BJ (cell line): Measurements from ENCODE around the gene RSPH1. TPM values are rescaled to one million over a fixed set of nuclear protein-coding genes. Genes with fewer than 3 reads are reported as not detected.

Experiments
- CTCF ChIA-PET: fragments of 350-600 bp; formaldehyde crosslinking; extraction: SDS; loops from one replicate; lab custom pipeline; 2021; ENCODE audit warnings: antibody characterized with exemption, inconsistent platforms; lab: Yijun Ruan, JAX
- POLR2A ChIA-PET: fragments of 300-600 bp; sonication (Branson Sonifier 250); formaldehyde crosslinking; extraction: SDS; loops from one replicate; lab custom pipeline; 2021; ENCODE audit warnings: antibody characterized with exemption; lab: Charles Lee
- DNase-seq: peaks from one replicate; pipeline ENCODE4 v3.0.0-alpha.2; 2011; ENCODE audit warnings: low read depth
- H3K27me3 ChIP-seq: 2 replicates; pipeline ENCODE4 v1.6.0; 2011; ENCODE audit warnings: low read length; ENCODE audit not compliant: control insufficient read depth, insufficient read depth
- H3K36me3 ChIP-seq: 2 replicates; pipeline ENCODE4 v1.5.1; 2011; ENCODE audit warnings: low read length; ENCODE audit not compliant: control insufficient read depth, insufficient read depth
- H3K4me3 ChIP-seq: 2 replicates; pipeline ENCODE4 v1.5.1; 2011; ENCODE audit warnings: low read depth, mild to moderate bottlenecking, control low read depth, low read length
- polyA plus RNA-seq: library from polyadenylated mRNA; depleted of rRNA; stranded (reverse); fragments of >200 nt; gene quantifications from 2 replicates; pipeline ENCODE4 v1.2.3, GENCODE V29; 2011
- TF ChIP-seq, protein P1 (sequence below): IDR thresholded peaks from 2 replicates; pipeline ENCODE4 v1.5.1; 2011; ENCODE audit warnings: low read depth, mild to moderate bottlenecking, control low read depth, inconsistent platforms, low read length, moderate library complexity; ENCODE audit not compliant: insufficient read depth

Gene RSPH1
- polyA plus RNA-seq, 1 experiment = 0.11 TPM

GRCh38 chr21:42520628-42521253, 24.7 kb upstream of the RSPH1 start:
- H3K4me3 ChIP-seq = no peak overlapping the region
- TF ChIP-seq, protein P1, sequence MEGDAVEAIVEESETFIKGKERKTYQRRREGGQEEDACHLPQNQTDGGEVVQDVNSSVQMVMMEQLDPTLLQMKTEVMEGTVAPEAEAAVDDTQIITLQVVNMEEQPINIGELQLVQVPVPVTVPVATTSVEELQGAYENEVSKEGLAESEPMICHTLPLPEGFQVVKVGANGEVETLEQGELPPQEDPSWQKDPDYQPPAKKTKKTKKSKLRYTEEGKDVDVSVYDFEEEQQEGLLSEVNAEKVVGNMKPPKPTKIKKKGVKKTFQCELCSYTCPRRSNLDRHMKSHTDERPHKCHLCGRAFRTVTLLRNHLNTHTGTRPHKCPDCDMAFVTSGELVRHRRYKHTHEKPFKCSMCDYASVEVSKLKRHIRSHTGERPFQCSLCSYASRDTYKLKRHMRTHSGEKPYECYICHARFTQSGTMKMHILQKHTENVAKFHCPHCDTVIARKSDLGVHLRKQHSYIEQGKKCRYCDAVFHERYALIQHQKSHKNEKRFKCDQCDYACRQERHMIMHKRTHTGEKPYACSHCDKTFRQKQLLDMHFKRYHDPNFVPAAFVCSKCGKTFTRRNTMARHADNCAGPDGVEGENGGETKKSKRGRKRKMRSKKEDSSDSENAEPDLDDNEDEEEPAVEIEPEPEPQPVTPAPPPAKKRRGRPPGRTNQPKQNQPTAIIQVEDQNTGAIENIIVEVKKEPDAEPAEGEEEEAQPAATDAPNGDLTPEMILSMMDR = 0 out of 2 replicates have a peak, but pooled peaks have one; percentile 20
- CTCF ChIA-PET = interaction anchor here (0.7 to 1.3 kb wide), 2 partner anchors 358 to 509 kb away, joined by 3 to 4 read pairs; no protein-coding TSS in a partner anchor
- DNase-seq = no peak
- H3K36me3 ChIP-seq = no peaks in the 10 kb centered on the region
- 0 out of 2 replicates have a peak, but pooled peaks cover 1% of the 10 kb centered on the region for H3K27me3 ChIP-seq
- POLR2A ChIA-PET = no interaction called here

DNA sequence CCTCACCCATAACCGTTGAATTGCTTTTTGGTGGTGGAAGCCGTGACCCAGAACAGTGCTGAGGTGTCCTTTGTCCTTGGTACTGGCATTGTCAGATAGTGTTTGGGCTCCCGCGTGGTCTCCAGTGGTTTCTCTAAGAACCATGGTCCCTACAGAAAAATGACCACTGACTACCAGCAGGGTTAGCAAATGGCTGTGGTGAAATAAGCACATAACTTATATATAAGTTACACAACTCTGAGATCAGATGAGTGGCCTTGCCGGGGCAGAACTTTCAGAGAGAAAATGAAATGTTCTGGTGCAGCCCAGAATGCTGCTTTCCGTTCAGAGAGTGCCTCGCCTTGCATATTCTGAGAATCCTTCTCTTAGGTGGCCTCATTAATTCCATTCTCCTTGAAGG, 22.6 kb upstream of the RSPH1 start:
- POLR2A ChIA-PET = no interaction called here
- CTCF ChIA-PET = no interaction called here
- no peak overlapping the region for H3K4me3 ChIP-seq
- H3K36me3 ChIP-seq = no peaks in the 10 kb centered on the region
- 0 out of 2 replicates have a peak, but pooled peaks cover 1% of the 10 kb centered on the region for H3K27me3 ChIP-seq
- TF ChIP-seq, protein P1 = no peak
- DNase-seq = no peak

DNA sequence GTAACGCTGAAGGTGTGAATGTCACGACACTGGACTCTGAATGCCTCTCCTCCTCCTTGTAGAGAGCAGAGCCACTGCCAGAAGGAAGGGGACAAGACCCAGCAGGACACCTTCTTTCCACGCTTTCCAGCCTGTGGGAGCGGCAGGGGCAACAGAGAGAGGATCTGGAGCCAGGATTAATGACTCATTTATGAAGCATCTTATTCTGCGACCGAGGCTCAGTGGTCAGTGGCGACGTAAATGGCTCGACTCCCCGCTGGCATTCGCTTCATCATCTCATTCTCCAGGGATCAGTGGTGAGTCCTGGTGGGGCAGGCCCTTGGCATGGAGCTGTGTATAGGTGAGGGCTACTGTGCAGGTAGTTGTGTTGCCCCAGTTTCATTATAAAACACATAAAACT, 22.2 kb upstream of the RSPH1 start:
- TF ChIP-seq, protein P1 = no peak
- CTCF ChIA-PET = no interaction called here
- no peak overlapping the region for H3K4me3 ChIP-seq
- H3K27me3 ChIP-seq = 0 out of 2 replicates have a peak, but pooled peaks cover 1% of the 10 kb centered on the region
- no peaks in the 10 kb centered on the region for H3K36me3 ChIP-seq
- POLR2A ChIA-PET = no interaction called here
- no peak for DNase-seq

DNA sequence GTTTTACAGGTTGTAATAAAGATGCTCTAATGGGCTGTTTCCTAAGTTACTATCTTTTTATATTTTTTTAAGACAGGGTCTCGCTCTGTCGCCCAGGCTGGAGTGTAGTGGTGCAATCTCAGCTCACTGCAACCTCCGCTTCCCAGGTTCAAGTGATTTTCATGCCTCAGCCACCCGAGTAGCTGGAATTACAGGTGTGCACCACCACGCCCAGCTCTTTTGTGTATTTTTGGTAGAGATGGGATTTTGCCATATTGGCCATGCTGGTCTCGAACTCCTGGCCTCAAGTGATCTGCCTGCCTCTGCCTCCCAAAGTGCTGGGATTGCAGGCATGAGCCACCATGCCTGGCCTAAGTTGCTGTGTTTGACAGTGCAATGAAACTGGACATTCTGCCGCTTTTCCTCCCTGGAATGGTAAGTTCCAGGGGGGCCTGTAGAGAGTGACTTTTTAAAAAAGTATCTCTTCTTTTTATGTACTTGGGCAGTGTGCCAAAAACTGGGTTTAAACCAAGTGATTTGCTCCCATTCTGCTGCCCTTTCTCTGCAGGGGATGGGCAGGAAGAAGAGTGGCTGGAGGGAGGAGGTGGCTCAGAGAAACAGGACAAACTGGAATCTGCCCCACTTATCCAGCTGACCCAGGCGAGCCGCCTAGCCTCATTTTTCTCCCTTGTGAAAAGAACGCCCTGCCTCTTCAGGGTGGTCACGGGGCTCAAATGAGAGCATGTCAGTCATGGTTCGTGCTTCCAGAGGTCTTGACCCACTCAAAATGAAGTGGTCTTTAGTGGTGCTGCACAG, 19.9 kb upstream of the RSPH1 start:
- no peak for DNase-seq
- CTCF ChIA-PET = no interaction called here
- H3K27me3 ChIP-seq = no peaks in the 10 kb centered on the region; the same call in 1 of the 2 replicates
- TF ChIP-seq, protein P1 = no peak
- POLR2A ChIA-PET = no interaction called here
- H3K4me3 ChIP-seq = no peak overlapping the region
- no peaks in the 10 kb centered on the region for H3K36me3 ChIP-seq

- DNase-seq = no peak
- TF ChIP-seq, protein P1 = no peak
- ChIA-PET CTCF (interaction anchor here (0.6 kb wide), 1 partner anchor 21 kb away, joined by 3 read pairs; no protein-coding TSS in a partner anchor), POLR2A (no interaction called here)
- Histone ChIP-seq H3K36me3 (no peaks in the 10 kb centered on the region), H3K27me3 (no peaks in the 10 kb centered on the region; the same call in 1 of the 2 replicates), H3K4me3 (peak overlapping the region; percentile 52)
Measured at GRCh38 chr21:42514883-42515228, 18.8 kb upstream of the RSPH1 start.
